Ovary (tissue), 10 donors: ENCODE data around the gene MST1. TPM values are rescaled to one million over a fixed set of nuclear protein-coding genes. Genes with fewer than 3 reads are reported as not detected.

Experiments used
- DNase-seq, 5 donors: peaks; one replicate each; pipeline ENCODE4 v3.0.0-alpha.2; 2019 to 2020
- H3K27ac ChIP-seq, 2 donors: fragments of 200-600 bp; one replicate each; pipeline versions ENCODE4 v1.5.1 to v1.8.0; 2019 to 2022
- H3K27me3 ChIP-seq: fragments of 200-600 bp; one replicate; pipeline ENCODE4 v1.8.0; 2022
- H3K36me3 ChIP-seq: fragments of 200-600 bp; sonication (generic); one replicate; pipeline ENCODE4 v1.5.1; 2019
- H3K4me1 ChIP-seq: one replicate; pipeline ENCODE4 v1.8.1; 2013; ENCODE audit warnings: mild to moderate bottlenecking, moderate library complexity; ENCODE audit not compliant: insufficient read depth
- H3K4me3 ChIP-seq: fragments of 200-600 bp; sonication (generic); one replicate; pipeline ENCODE4 v1.5.1; 2017
- H3K9me3 ChIP-seq, 2 donors: fragments of 200-600 bp in 1 of 2; sonication (generic) in 1 of 2; one replicate each; pipeline versions ENCODE4 v1.5.1 to v1.8.1; 2013 to 2019; ENCODE audit warnings: mild to moderate bottlenecking in 1 of 2, moderate library complexity in 1 of 2
- CTCF ChIP-seq, 3 donors: fragments of 450-650 bp in 2 of 3; fragments of 200-600 bp in 1 of 3; IDR thresholded peaks; one replicate each; pipeline versions ENCODE4 v1.5.1 to v1.8.0; 2016 to 2022; ENCODE audit warnings: antibody characterized with exemption in 3 of 3, mild to moderate bottlenecking in 1 of 3
- EP300 ChIP-seq: sonication (generic); formaldehyde crosslinking; IDR thresholded peaks from one replicate; pipeline ENCODE4 v1.6.1; 2017; ENCODE audit warnings: antibody characterized with exemption
- POLR2A ChIP-seq: fragments of 450-650 bp; IDR thresholded peaks from one replicate; pipeline ENCODE4 v1.6.1; 2017; ENCODE audit warnings: antibody characterized with exemption, mild to moderate bottlenecking, moderate library complexity
- WGBS, 3 donors: extraction: QIAGEN DNeasy Blood & Tissue Kit in 1 of 3; methylation state at CpG; one replicate each; pipeline versions ENCODE4 v1.1.5 to v1.1.7; 2013 to 2017; 5-methylcytosine and 5-hydroxymethylcytosine counted together
- intact Hi-C, 4 donors: fragments of 100-400 bp; cut with DNase I; formaldehyde crosslinking; loops; one replicate each; pipeline versions ENCODE4 v1.11.0 to v1.15.1; 2022 to 2023
- long read RNA-seq, 3 donors: library from polyadenylated mRNA in 2 of 3; unstranded in 2 of 3; transcript quantifications; one replicate each; pipeline ENCODE4 v2.0.0 and lab custom pipeline, GENCODE V29; 2021 to 2026
- polyA plus RNA-seq, 2 donors: library from polyadenylated mRNA; stranded (reverse); fragments of 200-250 nt in 1 of 2; fragments of 350-450 nt in 1 of 2; fragmentation: Illumina TruSeq in 1 of 2; extraction: RNeasy Lipid Tissue Mini Kit (QIAGEN cat#74804) in 1 of 2; gene quantifications; one replicate each; pipeline ENCODE4 v1.2.3, GENCODE V29; 2013 to 2014
- total RNA-seq, 7 donors: library from RNA; depleted of rRNA in 2 of 7; stranded (reverse); fragments of >200 nt in 2 of 7; fragmentation: NEBNext Ultra II Directional in 3 of 7; extraction: Animal tissue kit (Norgen Biotek cat#: 25700) in 3 of 7; gene quantifications; one replicate each; pipeline versions ENCODE4 v1.1.0 to v1.2.4, GENCODE V29; 2016 to 2023
- donor health status: DM: no; HTN: no; CAD: no; lungs with moderate emphysema.
- donor health status: DM: no; HTN: no; CAD: no.
- donor health status: Bipolar disorder and iron deficiency.
- donor health status: DM: yes; HTN: yes; CAD: no.
- donor health status: DM: no; HTN: no; CAD: no.
- donor health status: DM: yes; HTN: yes; CAD: no.

Gene MST1
- 10 to 100 TPM in 6 of 7 donors, 1 to 10 TPM in 1; 5.2 to 91.0 (median 17.3) TPM for total RNA-seq
- 10 to 100 TPM in 1 of 2 donors, 1 to 10 TPM in 1; 3.5 to 31.3 TPM for polyA plus RNA-seq
- long read RNA-seq, donor 1, partial matches to known transcripts = 2 of 7 reads
- long read RNA-seq, donor 1, other reads (novel, unspliced or antisense) = 5 of 7 reads
- long read RNA-seq, donor 2, partial matches to known transcripts = 37 of 39 reads
- long read RNA-seq, donor 2, other reads (novel, unspliced or antisense) = 0 of 39 reads
- long read RNA-seq, donor 3, partial matches to known transcripts = 3 of 13 reads
- long read RNA-seq, donor 3, other reads (novel, unspliced or antisense) = 10 of 13 reads

GRCh38 chr3:49689046-49689907 is at the start of gene MST1, which contains the start of gene RNF123:
MST1 (minus strand) TSS chr3:49689474; CDS start chr3:49688691, 783 bp downstream.
RNF123 (plus strand) TSS chr3:49689557; CDS start chr3:49691166, 1,609 bp downstream.
- Histone ChIP-seq H3K36me3 (no peaks in the 10 kb centered on the region), H3K27ac (peak within 1 kb of the TSS; percentile 31 to 61), H3K4me3 (peak within 1 kb of the TSS; percentile 61), H3K9me3 (no peaks in the 10 kb centered on the region), H3K27me3 (no peaks in the 10 kb centered on the region), H3K4me1 (peaks cover 9% of the 10 kb centered on the region)
- DNase-seq = peak; percentile 88 to 96 (median 94)
- WGBS, 3 donors = 1 to 3% (median 2%) methylated on average over 34 to 66 of the region's 66 CpGs
- peak in 1 of 3 donors; percentile 30 for TF ChIP-seq CTCF (IDR thresholded peaks at IDR 0.05)
- TF ChIP-seq POLR2A = peak; percentile 24
- TF ChIP-seq EP300 = no peak
- intact Hi-C loops = no loop called here

- Histone ChIP-seq H3K36me3 (no peaks in the 10 kb centered on the region), H3K27me3 (no peaks in the 10 kb centered on the region), H3K4me3 (no peak overlapping the region), H3K27ac (no peak overlapping the region), H3K9me3 (no peaks in the 10 kb centered on the region), H3K4me1 (no peaks in the 10 kb centered on the region)
- TF ChIP-seq CTCF (IDR thresholded peaks at IDR 0.05) (no peak), POLR2A (no peak), EP300 (no peak)
- intact Hi-C loops = no loop called here
- no peak for DNase-seq
- 93 to 96% (median 95%) methylated on average over 11 of the region's 11 CpGs for WGBS, 3 donors
Observed at GRCh38 chr3:49738067-49738713, 48.9 kb upstream of the MST1 start.

DNA sequence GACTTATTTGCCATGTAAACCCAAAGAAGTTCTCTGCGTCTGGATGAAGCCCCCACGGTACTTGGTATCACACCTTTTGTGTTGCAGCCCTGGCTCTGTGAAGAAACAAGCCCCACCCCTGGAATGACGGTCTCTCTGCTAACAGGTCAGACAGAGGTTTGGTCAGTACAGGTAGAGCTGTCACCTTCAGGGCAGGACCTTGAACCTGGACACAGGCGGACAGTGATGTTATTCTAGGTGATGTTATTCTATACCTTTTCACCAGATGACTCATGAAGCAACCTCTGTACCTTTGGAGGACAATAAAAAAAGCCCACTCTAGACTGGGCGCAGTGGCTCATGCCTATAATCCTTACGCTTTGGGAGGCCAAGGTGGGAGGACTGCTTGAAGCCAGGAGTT is 45.5 kb upstream of the MST1 start:
- no peak for TF ChIP-seq CTCF (IDR thresholded peaks at IDR 0.05)
- TF ChIP-seq POLR2A = no peak
- TF ChIP-seq EP300 = no peak
- Histone ChIP-seq H3K27ac (no peak overlapping the region), H3K9me3 (no peaks in the 10 kb centered on the region), H3K36me3 (no peaks in the 10 kb centered on the region), H3K4me3 (no peak overlapping the region), H3K4me1 (no peaks in the 10 kb centered on the region), H3K27me3 (no peaks in the 10 kb centered on the region)
- intact Hi-C loops = no loop called here
- no peak for DNase-seq
- WGBS, 3 donors = 90 to 91% (median 91%) methylated on average over 6 of the region's 6 CpGs

DNA sequence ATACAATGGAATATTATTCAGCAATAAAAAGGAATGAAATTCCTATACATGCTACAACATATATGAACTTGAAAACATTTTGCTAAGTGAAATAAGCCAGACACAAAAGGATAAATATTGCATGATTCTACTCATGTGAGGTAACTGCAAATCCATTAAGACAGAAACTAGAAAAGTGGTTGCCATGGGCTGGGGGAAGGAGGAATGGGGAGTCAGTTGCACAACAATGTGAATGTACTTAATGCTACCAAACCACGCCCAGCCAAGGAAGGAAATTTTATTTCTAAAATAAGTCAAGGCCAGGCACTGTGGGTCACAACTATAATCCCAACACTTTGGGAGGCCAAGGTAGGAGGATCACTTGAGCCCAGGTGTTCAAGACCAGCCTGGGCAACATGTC is 44.3 kb upstream of the MST1 start:
- Histone ChIP-seq H3K36me3 (no peaks in the 10 kb centered on the region), H3K9me3 (no peaks in the 10 kb centered on the region), H3K4me1 (no peaks in the 10 kb centered on the region), H3K4me3 (no peak overlapping the region), H3K27ac (no peak overlapping the region), H3K27me3 (no peaks in the 10 kb centered on the region)
- DNase-seq = no peak
- TF ChIP-seq EP300 (no peak), POLR2A (no peak), CTCF (IDR thresholded peaks at IDR 0.05) (no peak)
- intact Hi-C loops = no loop called here
- 83 to 100% (median 88%) methylated on average over 1 of the region's 1 CpG for WGBS, 3 donors
